AG10803 (cell line): ENCODE data around the gene GYS1.
"Not testable (repeated sequence)": the region's sequence is repeated elsewhere in the genome, so short reads cannot be mapped to it uniquely, and the experiment has no call there.

Experiments
- DNase-seq: peaks from one replicate; pipeline ENCODE4 v3.0.0; 2010; ENCODE audit warnings: low read depth
- H3K4me3 ChIP-seq: 2 replicates; pipeline ENCODE4 v1.5.1; 2011; ENCODE audit warnings: mild to moderate bottlenecking, low read length, control low read depth
- CTCF ChIP-seq: conservative IDR thresholded peaks from 2 replicates; pipeline ENCODE4 v1.5.1; 2011; ENCODE audit warnings: mild to moderate bottlenecking, low read length, control low read depth, inconsistent platforms

GYS1 gene

GRCh38 chr19:48993175-48994034, at the start of gene GYS1, which contains the start of gene RUVBL2:
Gene GYS1, minus strand, starts transcription at chr19:48993309. Its CDS starts 197 bp downstream, at chr19:48993112.
Gene RUVBL2, plus strand, starts transcription at chr19:48993887. Its CDS starts 25 bp downstream, at chr19:48993912.
- peak; percentile 80 for TF ChIP-seq CTCF
- peak within 1 kb of the TSS; percentile 98 for H3K4me3 ChIP-seq
- DNase-seq = peak; percentile 100

GRCh38 chr19:49042666-49043065, 49.6 kb upstream of the GYS1 start:
- DNase-seq, H3K4me3 ChIP-seq: not testable (repeated sequence)

- no peak for TF ChIP-seq CTCF
- H3K4me3 ChIP-seq = no peak overlapping the region
- no peak for DNase-seq
These were observed 49.1 kb upstream of the GYS1 start for GRCh38 chr19:49042177-49042576.

GRCh38 chr19:49039736-49040135, 46.6 kb upstream of the GYS1 start:
- not testable (repeated sequence) for H3K4me3 ChIP-seq, DNase-seq

- peak; percentile 51 for DNase-seq
- not testable (repeated sequence) for H3K4me3 ChIP-seq
These were observed 45.6 kb upstream of the GYS1 start for GRCh38 chr19:49038557-49039276.

- H3K4me3 ChIP-seq, DNase-seq: not testable (repeated sequence)
These were observed 45.0 kb upstream of the GYS1 start for GRCh38 chr19:49038111-49038510.

GRCh38 chr19:49036815-49037214, 43.7 kb upstream of the GYS1 start, which contains the start of gene CGB1:
Gene CGB1, minus strand, starts transcription at chr19:49036895. Its CDS starts 184 bp downstream, at chr19:49036711.
- peak; percentile 34 for TF ChIP-seq CTCF
- not testable (repeated sequence) for H3K4me3 ChIP-seq, DNase-seq

- H3K4me3 ChIP-seq, DNase-seq: not testable (repeated sequence)
- TF ChIP-seq CTCF = peak; percentile 17
These were observed 38.7 kb upstream of the GYS1 start, which contains the start of gene CGB2 for GRCh38 chr19:49031642-49032301. Gene CGB2, plus strand, starts transcription at chr19:49031890. Its CDS starts 206 bp downstream, at chr19:49032096.

GRCh38 chr19:49030323-49030722, 37.2 kb upstream of the GYS1 start:
- DNase-seq, H3K4me3 ChIP-seq: not testable (repeated sequence)

GRCh38 chr19:49029749-49030148, 36.6 kb upstream of the GYS1 start:
- H3K4me3 ChIP-seq, DNase-seq: not testable (repeated sequence)

GRCh38 chr19:49028686-49029085, 35.6 kb upstream of the GYS1 start:
- not testable (repeated sequence) for DNase-seq, H3K4me3 ChIP-seq

- H3K4me3 ChIP-seq, DNase-seq: not testable (repeated sequence)
These were observed 32.5 kb upstream of the GYS1 start for GRCh38 chr19:49025599-49025998.

- DNase-seq, H3K4me3 ChIP-seq: not testable (repeated sequence)
These were observed 32.0 kb upstream of the GYS1 start for GRCh38 chr19:49025088-49025487.

- DNase-seq = not testable (repeated sequence)
These were observed 31.1 kb upstream of the GYS1 start, which contains the start of gene CGB3 for GRCh38 chr19:49024233-49024632. Gene CGB3, minus strand, starts transcription at chr19:49024333. Its CDS starts 362 bp downstream, at chr19:49023971.

More at GRCh38 chr19:49024233-49024632, 31.1 kb upstream of the GYS1 start, which contains the start of gene CGB3:
- H3K4me3 ChIP-seq = not testable (repeated sequence)
